H1 (cell line): ENCODE data around the gene ZNF282. TPM values are rescaled to one million over a fixed set of nuclear protein-coding genes. Genes with fewer than 3 reads are reported as not detected.

Experiments used
- CTCF ChIA-PET: fragments of 300-600 bp; sonication (Branson Sonifier 250); formaldehyde crosslinking; loops from one replicate; lab custom pipeline; 2021; ENCODE audit not compliant: partially characterized antibody; lab: Charles Lee
- POLR2A ChIA-PET: fragments of 300-600 bp; sonication (Branson Sonifier 250); formaldehyde crosslinking; loops from one replicate; lab custom pipeline; 2021; ENCODE audit warnings: inconsistent platforms; ENCODE audit not compliant: partially characterized antibody; lab: Charles Lee
- DNase-seq, 2 experiments: peaks; one replicate each; pipeline versions ENCODE4 v3.0.0 to v3.0.0-alpha.2; 2010 to 2022; ENCODE audit warnings: low spot score in 2 of 2, low read depth in 1 of 2, mixed read lengths in 1 of 2
- FAIRE-seq: peaks from 2 replicates; lab custom pipeline; 2011; peaks lifted over from hg19 to GRCh38; lab: Jason Lieb, UNC
- H2AFZ ChIP-seq: 2 replicates; pipeline ENCODE4 v1.8.1; 2012; ENCODE audit warnings: low read length, inconsistent platforms
- H2AK5ac ChIP-seq: 2 replicates; pipeline ENCODE4 v1.6.1; 2013; ENCODE audit warnings: low read depth, low read length
- H2BK120ac ChIP-seq: replicated peaks from 2 replicates; pipeline ENCODE3; 2013; ENCODE audit warnings: low read depth, low read length, inconsistent platforms
- H2BK12ac ChIP-seq: 2 replicates; pipeline ENCODE4 v1.6.1; 2013; ENCODE audit warnings: low read depth, low read length
- H2BK15ac ChIP-seq: 2 replicates; pipeline ENCODE4 v1.6.1; 2013; ENCODE audit warnings: low read length
- H2BK20ac ChIP-seq: 2 replicates; pipeline ENCODE4 v1.6.1; 2013; ENCODE audit warnings: low read length
- H2BK5ac ChIP-seq: 2 replicates; pipeline ENCODE4 v1.6.1; 2013; ENCODE audit warnings: low read depth, low read length
- H3K14ac ChIP-seq: 2 replicates; pipeline ENCODE4 v1.6.1; 2013; ENCODE audit warnings: inconsistent platforms; ENCODE audit not compliant: insufficient read length
- H3K18ac ChIP-seq: 2 replicates; pipeline ENCODE4 v1.6.1; 2013; ENCODE audit warnings: low read length; ENCODE audit errors: extremely low read depth
- H3K23ac ChIP-seq: 2 replicates; pipeline ENCODE4 v1.6.1; 2013; ENCODE audit warnings: inconsistent platforms; ENCODE audit not compliant: insufficient read length
- H3K23me2 ChIP-seq: 2 replicates; pipeline ENCODE4 v1.6.1; 2013; ENCODE audit warnings: low read depth, low read length
- H3K27ac ChIP-seq: 2 replicates; pipeline ENCODE4 v1.6.1; 2011; ENCODE audit warnings: low read depth, low read length, inconsistent platforms
- H3K27me3 ChIP-seq, 4 experiments: replicated peaks in 1 of 4; 1 replicate in 1 of 4; 2 replicates in 3 of 4; pipeline versions ENCODE4 v1.6.1 to v1.8.1; 2011 to 2013; ENCODE audit warnings: low read length in 3 of 4, mild to moderate bottlenecking in 3 of 4, inconsistent platforms in 2 of 4, mixed read lengths in 2 of 4, moderate library complexity in 1 of 4; ENCODE audit not compliant: control insufficient read depth in 3 of 4, insufficient read depth in 3 of 4; ENCODE audit errors: extremely low read depth in 1 of 4
- H3K36me3 ChIP-seq, 4 experiments: 2 replicates each; pipeline versions ENCODE4 v1.6.1 to v1.8.1; 2011 to 2013; ENCODE audit warnings: mild to moderate bottlenecking in 4 of 4, low read length in 3 of 4, moderate library complexity in 2 of 4, control low read depth in 1 of 4, inconsistent platforms in 1 of 4; ENCODE audit not compliant: insufficient read depth in 4 of 4, control insufficient read depth in 2 of 4
- H3K4ac ChIP-seq: replicated peaks from 2 replicates; pipeline ENCODE3; 2013; ENCODE audit warnings: low read length, low read depth, mixed read lengths, inconsistent platforms; ENCODE audit not compliant: insufficient read length
- H3K4me1 ChIP-seq, 4 experiments: replicated peaks in 1 of 4; 1 replicate in 1 of 4; 2 replicates in 3 of 4; pipeline versions ENCODE4 v1.6.1 to v1.8.1; 2011 to 2013; ENCODE audit warnings: low read length in 3 of 4, inconsistent platforms in 2 of 4, mixed read lengths in 1 of 4; ENCODE audit not compliant: insufficient read depth in 4 of 4, control insufficient read depth in 3 of 4
- H3K4me2 ChIP-seq, 2 experiments: 2 replicates each; pipeline versions ENCODE4 v1.6.1 to v1.8.1; 2011 to 2013; ENCODE audit warnings: low read depth in 2 of 2, low read length in 2 of 2, control low read depth in 1 of 2, inconsistent platforms in 1 of 2, mild to moderate bottlenecking in 1 of 2; ENCODE audit not compliant: insufficient read depth in 1 of 2
- H3K4me3 ChIP-seq, 4 experiments: fragments of 200-600, 300-600 bp in 1 of 4; sonication (generic), shearing (Covaris generic), sonication (Bioruptor Twin) in 1 of 4; 2 replicates each; pipeline versions ENCODE4 v1.5.1 to v1.8.1; 2011 to 2016; ENCODE audit warnings: low read length in 4 of 4, low read depth in 3 of 4, control low read depth in 2 of 4, inconsistent platforms in 2 of 4, mild to moderate bottlenecking in 2 of 4, mixed read lengths in 1 of 4, moderate library complexity in 1 of 4; ENCODE audit not compliant: insufficient read depth in 2 of 4; ENCODE audit errors: extremely low read depth in 1 of 4
- H3K56ac ChIP-seq: replicated peaks from 2 replicates; pipeline ENCODE3; 2013; ENCODE audit warnings: low read depth, mild to moderate bottlenecking, mixed read lengths, low read length, inconsistent platforms; ENCODE audit not compliant: insufficient read length
- H3K79me1 ChIP-seq: 2 replicates; pipeline ENCODE4 v1.6.1; 2013; ENCODE audit warnings: low read depth, low read length, control low read depth
- H3K79me2 ChIP-seq, 2 experiments: 2 replicates each; pipeline versions ENCODE4 v1.6.1 to v1.8.1; 2012 to 2013; ENCODE audit warnings: low read length in 2 of 2, mild to moderate bottlenecking in 2 of 2, inconsistent platforms in 1 of 2; ENCODE audit not compliant: insufficient read depth in 2 of 2, control insufficient read depth in 1 of 2
- H3K9ac ChIP-seq, 4 experiments: replicated peaks in 1 of 4; 1 replicate in 1 of 4; 2 replicates in 3 of 4; pipeline versions ENCODE4 v1.6.1 to v1.8.1; 2011 to 2013; ENCODE audit warnings: low read depth in 3 of 4, low read length in 3 of 4, control low read depth in 2 of 4, mild to moderate bottlenecking in 2 of 4, moderate library complexity in 2 of 4, inconsistent platforms in 1 of 4; ENCODE audit errors: extremely low read depth in 1 of 4
- H3K9me3 ChIP-seq, 2 experiments: 2 replicates each; pipeline versions ENCODE4 v1.6.1 to v1.8.1; 2012 to 2013; ENCODE audit warnings: mild to moderate bottlenecking in 2 of 2, moderate library complexity in 2 of 2, control low read depth in 1 of 2, inconsistent platforms in 1 of 2, low read depth in 1 of 2, low read length in 1 of 2, mixed read lengths in 1 of 2; ENCODE audit not compliant: insufficient read depth in 2 of 2
- H4K20me1 ChIP-seq, 2 experiments: replicated peaks in 1 of 2; 2 replicates each; pipeline versions ENCODE3 to v1.8.1; 2011 to 2013; ENCODE audit warnings: inconsistent platforms in 2 of 2, low read length in 2 of 2, mild to moderate bottlenecking in 1 of 2; ENCODE audit not compliant: insufficient read depth in 2 of 2, control insufficient read depth in 1 of 2
- H4K5ac ChIP-seq: 2 replicates; pipeline ENCODE4 v1.6.1; 2013; ENCODE audit warnings: low read length, low read depth, mixed read lengths, inconsistent platforms; ENCODE audit not compliant: insufficient read length
- H4K8ac ChIP-seq: 2 replicates; pipeline ENCODE4 v1.8.0; 2013; ENCODE audit warnings: mild to moderate bottlenecking, moderate library complexity, low read length, inconsistent platforms; ENCODE audit not compliant: insufficient read depth; ENCODE audit errors: extremely low read depth
- H4K91ac ChIP-seq: replicated peaks from 2 replicates; pipeline ENCODE3; 2013; ENCODE audit warnings: low read length, mixed read lengths, inconsistent platforms; ENCODE audit not compliant: insufficient read length
- BCL11A ChIP-seq, 2 experiments: IDR thresholded peaks; one replicate each; pipeline ENCODE4 v1.6.1; 2011; ENCODE audit warnings: low read depth in 2 of 2, low read length in 2 of 2, mild to moderate bottlenecking in 2 of 2
- EGR1 ChIP-seq: IDR thresholded peaks from 2 replicates; pipeline ENCODE4 v1.6.1; 2011; ENCODE audit warnings: low read depth, low read length, borderline replicate concordance
- JUND ChIP-seq: IDR thresholded peaks from 2 replicates; pipeline ENCODE4 v1.6.1; 2011; ENCODE audit warnings: mild to moderate bottlenecking, improper control_type of control experiment, low read length
- NANOG ChIP-seq: IDR thresholded peaks from 2 replicates; pipeline ENCODE4 v1.6.1; 2011; ENCODE audit warnings: low read length, low read depth, mild to moderate bottlenecking, inconsistent platforms; ENCODE audit not compliant: insufficient read depth, poor library complexity, severe bottlenecking
- POLR2A ChIP-seq, 2 experiments: IDR thresholded peaks; 1 replicate in 1 of 2; 2 replicates in 1 of 2; pipeline ENCODE4 v1.6.1; 2011; ENCODE audit warnings: low read depth in 2 of 2, low read length in 2 of 2, mild to moderate bottlenecking in 2 of 2; ENCODE audit errors: control extremely low read depth in 1 of 2
- RNF2 ChIP-seq: fragments of 200-900, 300-1000 bp; sonication (generic); IDR thresholded peaks from 2 replicates; pipeline ENCODE4 v1.7.1; 2016; ENCODE audit warnings: borderline replicate concordance, low read depth, mild to moderate bottlenecking, antibody characterized with exemption, low read length; ENCODE audit not compliant: poor library complexity, severe bottlenecking; ENCODE audit errors: missing control alignments
- SAP30 ChIP-seq: fragments of 300-600 bp; sonication (generic); IDR thresholded peaks from 2 replicates; pipeline ENCODE4 v1.7.1; 2012; ENCODE audit warnings: low read length, moderate library complexity, mild to moderate bottlenecking, inconsistent platforms; ENCODE audit not compliant: insufficient read depth, insufficient replicate concordance
- WGBS, 2 experiments: shearing (Covaris generic) in 1 of 2; methylation state at CpG; one replicate each; pipeline versions ENCODE4 v1.1.6 to v1.1.7; 2013 to 2015; ENCODE audit warnings: low lambda C conversion rate in 2 of 2, mixed read lengths in 2 of 2, inconsistent platforms in 1 of 2, low coverage in 1 of 2, missing lambda C conversion rate in 1 of 2; ENCODE audit not compliant: insufficient replicate concordance in 2 of 2, insufficient coverage in 1 of 2, insufficient read length in 1 of 2; ENCODE audit errors: extremely low coverage in 1 of 2, missing lambda C conversion rate in 1 of 2; 5-methylcytosine and 5-hydroxymethylcytosine counted together
- polyA plus RNA-seq, 7 experiments: library from polyadenylated mRNA; depleted of rRNA in 3 of 7; stranded (reverse) in 5 of 7; unstranded in 2 of 7; fragments of >200 nt in 5 of 7; fragments of 200-250 nt in 2 of 7; gene quantifications; 1 replicate in 5 of 7; 2 replicates in 1 of 7; 4 replicates in 1 of 7; pipeline versions ENCODE4 v1.2.1 to v1.2.3, GENCODE V29; 2011 to 2013; ENCODE audit warnings: missing spikeins in 2 of 7, mixed read lengths in 2 of 7
- total RNA-seq: library from RNA; stranded (reverse); fragmentation: NEBNext Ultra II Directional; extraction: Animal tissue kit (Norgen Biotek cat#: 25700); gene quantifications from 2 replicates; pipeline ENCODE4 v1.2.1, GENCODE V29; 2021

Gene ZNF282
- total and polyA plus RNA-seq, 2 of the 8 experiments (the other 6 are each of a cell fraction or from before 2014, with no cell fraction given) = 16.9 to 36.3 TPM

DNA sequence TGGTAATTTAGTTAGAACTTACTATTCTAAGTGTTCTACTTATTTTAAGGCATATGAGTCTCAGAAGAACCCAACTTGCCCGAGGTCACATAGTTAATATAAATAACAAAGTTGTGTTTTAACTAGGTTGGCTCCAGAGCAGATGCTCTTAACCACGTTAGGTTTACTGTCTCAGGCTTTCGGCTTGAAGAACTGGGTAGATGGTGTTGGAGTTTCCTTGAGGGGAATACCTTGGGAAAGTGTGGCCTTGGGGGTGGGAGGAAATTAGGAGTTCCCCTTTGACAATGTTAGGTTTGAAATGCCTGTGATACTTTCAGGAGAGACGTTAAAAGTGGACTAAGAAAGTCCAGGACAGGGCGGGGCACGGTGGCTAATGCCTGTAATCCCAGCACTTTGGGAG lies 38.4 kb upstream of the ZNF282 start:
- Histone ChIP-seq H4K5ac (no peak overlapping the region), H2BK120ac (no peak overlapping the region), H3K4me2 (no peak overlapping the region), H2AK5ac (no peak overlapping the region), H3K4me1 (no peaks in the 10 kb centered on the region), H3K79me1 (peaks cover 6% of the 10 kb centered on the region), H3K56ac (no peak overlapping the region), H2BK20ac (no peak overlapping the region), H2AFZ (no peak overlapping the region), H4K20me1 (peaks cover 4 to 12% of the 10 kb centered on the region in 2 experiments), H3K18ac (no peak overlapping the region), H3K36me3 (peaks cover 21 to 64% (median 39%) of the 10 kb centered on the region in 4 experiments), H2BK12ac (no peak overlapping the region), H3K14ac (no peak overlapping the region), H3K27ac (no peak overlapping the region), H2BK5ac (no peak overlapping the region), H3K23me2 (no peaks in the 10 kb centered on the region), H4K8ac (no peak overlapping the region), H3K23ac (no peak overlapping the region), H3K27me3 (no peaks in the 10 kb centered on the region), H3K4me3 (no peak overlapping the region), H3K79me2 (peaks cover 28 to 91% of the 10 kb centered on the region in 2 experiments), H3K9ac (no peak overlapping the region), H2BK15ac (no peak overlapping the region), H4K91ac (no peak overlapping the region), H3K9me3 (no peaks in the 10 kb centered on the region), H3K4ac (no peak overlapping the region)
- POLR2A ChIA-PET = interaction anchor here (0.8 to 11.6 kb wide), 8 partner anchors 7 to 29 kb away, joined by 3 to 138 read pairs (median 6); partner anchors contain the start of gene ZNF398
- DNase-seq (no peak), FAIRE-seq (no peak)
- CTCF ChIA-PET = interaction anchor here (2.1 kb wide), 1 partner anchor 13 kb away, joined by 4 read pairs; no protein-coding TSS in a partner anchor
- 91% methylated on average over 6 of the region's 6 CpGs; no CpG with 5 or more reads in 1 of the 2 experiments for WGBS, 2 experiments
- no peak for TF ChIP-seq POLR2A (IDR thresholded peaks at IDR 0.05; ENCODE audit: control extremely low read depth in 1 of 2, low read depth in 2 of 2, low read length in 2 of 2)
- TF ChIP-seq EGR1 = no peak
- TF ChIP-seq NANOG = no peak
- no peak for TF ChIP-seq RNF2
- no peak for TF ChIP-seq JUND
- TF ChIP-seq BCL11A (IDR thresholded peaks at IDR 0.05; ENCODE audit: low read depth in 2 of 2, low read length in 2 of 2) = no peak
- TF ChIP-seq SAP30 = no peak
